ENCODE measurements around the gene CIART.

DNA sequence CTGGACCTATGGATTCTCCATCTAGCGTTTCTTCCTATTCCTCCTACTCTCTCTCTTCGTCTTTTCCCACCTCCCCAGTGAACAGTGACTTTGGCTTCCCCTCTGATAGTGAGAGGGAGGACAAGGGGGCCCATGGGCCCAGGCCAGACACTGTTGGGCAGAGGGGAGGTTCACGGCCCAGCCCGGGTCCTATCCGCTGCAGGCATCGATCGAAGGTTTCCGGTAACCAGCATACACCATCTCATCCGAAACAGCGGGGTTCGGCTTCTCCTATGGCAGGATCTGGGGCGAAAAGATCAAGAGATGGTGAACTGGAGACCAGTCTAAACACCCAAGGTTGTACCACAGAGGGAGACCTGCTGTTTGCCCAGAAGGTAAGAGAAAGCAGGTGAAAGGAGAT is 906 bp downstream of the CIART start:
- TF ChIP-seq EZH2 (IDR thresholded peaks at IDR 0.05) (no peak), POLR2AphosphoS5 (IDR thresholded peaks at IDR 0.05; ENCODE audit: borderline replicate concordance, low read depth, low read length) (no peak)
